ENCODE results near the gene LAMA3.

Gene LAMA3

DNA sequence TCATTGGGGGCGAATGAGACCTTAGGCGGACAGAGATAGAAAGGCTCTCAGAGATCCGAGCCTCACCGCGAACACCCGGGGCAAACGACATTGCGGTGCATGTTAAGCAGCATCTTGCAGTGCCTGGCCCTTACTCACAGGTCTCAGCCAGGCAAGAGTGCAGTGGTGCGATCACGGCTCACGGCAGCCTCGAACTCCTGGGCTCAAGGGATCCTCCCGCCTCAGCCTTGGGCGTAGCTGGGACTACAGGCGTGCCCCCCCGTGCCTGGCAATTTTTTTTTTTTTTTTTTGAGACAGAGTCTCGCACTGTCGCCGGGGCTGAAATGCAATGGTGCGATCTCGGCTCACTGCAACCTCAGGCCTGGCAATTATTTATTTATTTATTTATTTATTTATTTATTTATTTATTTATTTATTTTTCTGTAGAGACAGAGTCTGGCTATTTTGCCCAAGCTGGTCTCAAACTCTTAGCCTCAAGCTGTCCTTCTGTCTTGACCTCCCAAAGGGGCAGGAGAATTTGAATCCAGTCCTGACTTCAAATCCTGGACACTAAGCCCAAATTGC, 1.3 kb downstream of the LAMA3 start:
- Histone ChIP-seq H3K27ac (no peak overlapping the region), H3K4me1 (peaks cover 0 to 21% (median 14%) of the 10 kb centered on the region in 4 donors), H3K27me3 (peaks cover 0 to 9% of the 10 kb centered on the region in 2 donors), H3K4me3 (peak overlapping the region; percentile 55 to 58), H3K36me3 (no peaks in the 10 kb centered on the region), H3K9me3 (no peaks in the 10 kb centered on the region)
- TF ChIP-seq, protein P1, sequence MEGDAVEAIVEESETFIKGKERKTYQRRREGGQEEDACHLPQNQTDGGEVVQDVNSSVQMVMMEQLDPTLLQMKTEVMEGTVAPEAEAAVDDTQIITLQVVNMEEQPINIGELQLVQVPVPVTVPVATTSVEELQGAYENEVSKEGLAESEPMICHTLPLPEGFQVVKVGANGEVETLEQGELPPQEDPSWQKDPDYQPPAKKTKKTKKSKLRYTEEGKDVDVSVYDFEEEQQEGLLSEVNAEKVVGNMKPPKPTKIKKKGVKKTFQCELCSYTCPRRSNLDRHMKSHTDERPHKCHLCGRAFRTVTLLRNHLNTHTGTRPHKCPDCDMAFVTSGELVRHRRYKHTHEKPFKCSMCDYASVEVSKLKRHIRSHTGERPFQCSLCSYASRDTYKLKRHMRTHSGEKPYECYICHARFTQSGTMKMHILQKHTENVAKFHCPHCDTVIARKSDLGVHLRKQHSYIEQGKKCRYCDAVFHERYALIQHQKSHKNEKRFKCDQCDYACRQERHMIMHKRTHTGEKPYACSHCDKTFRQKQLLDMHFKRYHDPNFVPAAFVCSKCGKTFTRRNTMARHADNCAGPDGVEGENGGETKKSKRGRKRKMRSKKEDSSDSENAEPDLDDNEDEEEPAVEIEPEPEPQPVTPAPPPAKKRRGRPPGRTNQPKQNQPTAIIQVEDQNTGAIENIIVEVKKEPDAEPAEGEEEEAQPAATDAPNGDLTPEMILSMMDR (IDR thresholded peaks at IDR 0.05), result no peak
- intact Hi-C loops (cut with DNase I; ENCODE audit: low total_unique reads), result no loop called here
- DNase-seq, result no peak

DNA sequence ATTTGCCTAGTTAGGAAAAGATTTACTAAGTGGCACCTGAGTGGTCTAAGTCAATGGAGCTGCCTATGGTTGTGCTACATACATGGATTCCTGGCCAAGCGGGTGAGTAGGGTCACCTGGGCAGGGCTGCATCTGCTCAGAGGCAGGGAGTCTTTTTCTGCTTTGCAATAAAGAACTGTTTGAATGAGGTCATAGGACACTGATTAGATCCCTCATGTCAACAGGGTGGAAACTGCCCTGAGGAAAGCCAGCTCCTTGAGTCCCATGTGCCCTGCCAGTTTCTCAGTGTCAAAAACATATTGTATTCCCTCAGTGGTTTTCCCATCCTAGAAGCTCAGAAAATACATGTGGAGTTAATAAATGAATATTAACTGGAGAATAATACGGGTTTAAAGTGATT, 4.6 kb downstream of the LAMA3 start:
- peaks cover 0 to 9% of the 10 kb centered on the region in 2 donors for H3K27me3 ChIP-seq
- no peaks in the 10 kb centered on the region for H3K9me3 ChIP-seq
- H3K4me1 ChIP-seq, result peaks cover 0 to 17% (median 12%) of the 10 kb centered on the region in 4 donors
- TF ChIP-seq, protein P1 (IDR thresholded peaks at IDR 0.05), result no peak
- no peaks in the 10 kb centered on the region for H3K36me3 ChIP-seq
- intact Hi-C loops (cut with DNase I; ENCODE audit: low total_unique reads), result no loop called here
- H3K27ac ChIP-seq, result no peak overlapping the region
- DNase-seq, result no peak
- H3K4me3 ChIP-seq, result no peak overlapping the region

DNA sequence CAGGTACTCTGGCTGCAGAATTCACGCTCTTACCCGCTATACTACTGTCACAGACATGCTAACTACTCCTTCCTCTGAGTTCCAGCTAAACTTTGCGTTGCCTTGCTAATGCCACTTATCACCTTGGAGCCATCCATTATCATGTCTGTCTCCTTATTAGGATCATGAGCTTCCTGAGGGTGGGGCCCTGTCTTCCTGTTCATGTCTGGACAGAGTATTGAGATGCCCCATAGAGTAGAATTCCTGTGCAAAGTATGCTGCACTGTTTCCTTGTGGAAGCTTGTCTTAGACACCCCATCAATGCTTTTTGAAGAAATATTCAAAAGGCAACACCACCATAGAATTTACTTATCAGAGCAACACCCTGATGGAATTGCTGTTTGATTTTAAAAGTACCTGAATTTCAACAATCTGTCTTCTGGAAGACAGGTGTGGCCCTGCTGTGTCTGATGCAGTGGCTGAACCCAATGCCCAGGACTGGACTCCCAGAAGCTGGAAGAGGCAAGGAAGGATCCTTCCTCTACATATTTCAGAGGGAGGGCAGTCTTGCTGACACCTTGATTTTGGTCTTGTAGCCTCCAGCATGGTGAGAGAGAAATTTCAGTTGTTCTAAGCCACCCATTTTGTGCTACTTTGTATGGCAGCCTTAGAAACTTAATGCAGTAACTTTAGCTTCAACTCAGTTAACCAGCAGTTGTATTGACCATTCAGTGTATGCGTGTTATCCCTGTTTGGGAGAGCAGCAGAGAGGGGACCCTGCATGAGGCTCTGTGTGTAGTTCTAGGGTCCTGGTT, 5.6 kb downstream of the LAMA3 start:
- Histone ChIP-seq H3K9me3 (no peaks in the 10 kb centered on the region), H3K4me3 (no peak overlapping the region), H3K27ac (no peak overlapping the region), H3K4me1 (peaks cover 0 to 7% (median 5%) of the 10 kb centered on the region in 4 donors), H3K36me3 (no peaks in the 10 kb centered on the region), H3K27me3 (peaks cover 0 to 5% of the 10 kb centered on the region in 2 donors)
- TF ChIP-seq, protein P1 (IDR thresholded peaks at IDR 0.05), result no peak
- no peak for DNase-seq
- intact Hi-C loops (cut with DNase I; ENCODE audit: low total_unique reads), result no loop called here

DNA sequence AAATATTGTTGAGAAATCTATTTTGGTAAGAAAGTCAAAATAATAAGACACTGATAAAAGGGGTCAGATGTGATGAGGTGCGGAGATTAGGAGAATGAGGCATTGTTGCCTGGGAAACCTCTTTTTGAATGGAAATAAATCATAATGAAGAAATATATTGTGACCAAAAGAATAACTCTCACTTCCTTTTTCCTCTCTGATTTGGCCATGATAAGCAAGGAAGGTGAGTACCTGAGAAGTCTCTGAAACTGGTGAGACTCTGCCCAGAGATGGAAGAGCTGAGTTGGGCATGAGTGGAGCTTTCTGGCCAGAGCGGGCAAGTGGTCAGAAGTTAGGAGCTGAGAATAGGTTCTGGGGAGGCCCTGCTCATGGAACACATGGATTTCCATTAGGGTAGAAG, 11.8 kb downstream of the LAMA3 start:
- DNase-seq, result no peak
- Histone ChIP-seq H3K27me3 (peaks cover 0 to 3% of the 10 kb centered on the region in 2 donors), H3K4me3 (no peak overlapping the region), H3K9me3 (no peaks in the 10 kb centered on the region), H3K27ac (no peak overlapping the region), H3K36me3 (no peaks in the 10 kb centered on the region), H3K4me1 (peaks cover 0 to 3% (median 0%) of the 10 kb centered on the region in 4 donors)
- intact Hi-C loops (cut with DNase I; ENCODE audit: low total_unique reads), result no loop called here
- TF ChIP-seq, protein P1 (IDR thresholded peaks at IDR 0.05), result no peak

DNA sequence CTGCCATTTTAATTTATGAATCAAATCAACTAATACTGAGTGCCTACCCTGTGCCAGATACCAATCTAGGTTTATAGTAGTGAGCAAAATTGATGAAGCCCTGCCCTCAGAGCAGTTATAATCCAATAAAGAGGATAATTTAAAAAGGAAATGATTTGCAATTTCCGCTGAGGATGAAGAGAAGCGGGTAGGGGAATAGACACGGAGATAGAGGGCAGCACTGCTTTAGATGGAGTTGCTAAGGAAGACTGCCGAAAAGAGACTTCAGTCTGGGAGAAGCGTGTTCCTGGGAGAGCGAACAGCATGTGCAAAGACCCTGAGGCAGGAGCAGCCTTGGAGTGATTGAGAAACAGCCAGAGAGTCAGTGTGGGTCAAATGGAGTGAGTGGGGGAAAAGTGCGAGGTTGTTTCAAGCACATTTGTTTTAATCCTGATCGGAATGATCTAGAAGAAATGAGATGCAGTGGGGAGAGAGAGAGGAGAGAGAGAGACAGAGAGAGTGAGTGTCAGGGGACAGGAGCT, 12.4 kb downstream of the LAMA3 start:
- TF ChIP-seq, protein P1 (IDR thresholded peaks at IDR 0.05), result no peak
- H3K4me3 ChIP-seq, result no peak overlapping the region
- intact Hi-C loops (cut with DNase I; ENCODE audit: low total_unique reads), result no loop called here

More for the DNA sequence above, 12.4 kb downstream of the LAMA3 start:
- no peak for DNase-seq
- peaks cover 0 to 3% of the 10 kb centered on the region in 2 donors for H3K27me3 ChIP-seq
- peaks cover 0 to under 1% (median 0%) of the 10 kb centered on the region in 3 donors for H3K9me3 ChIP-seq
- no peak overlapping the region for H3K27ac ChIP-seq
- H3K4me1 ChIP-seq, result peaks cover 0 to 3% (median 0%) of the 10 kb centered on the region in 4 donors
- H3K36me3 ChIP-seq, result no peaks in the 10 kb centered on the region
